ENCODE data around the gene DUSP23.

Gene DUSP23

GRCh38 chr1:159831412-159832141 lies 50.8 kb downstream of the DUSP23 start:
- TF ChIP-seq CTCF (IDR thresholded peaks at IDR 0.05; ENCODE audit: low read depth, low read length, missing control alignments): no peak
- H3K4me3 ChIP-seq (ENCODE audit: low read depth, low read length): no peak overlapping the region
- no peak for DNase-seq (ENCODE audit: low read depth)

Measured in GM12864 (cell line).